OCI-LY7 (cell line): ENCODE data around the gene KPTN. TPM values are rescaled to one million over a fixed set of nuclear protein-coding genes. Genes with fewer than 3 reads are reported as not detected.

Experiments
- BruUV-seq: library from RNA; stranded (reverse); fragments of 400-500 nt; replicated peaks from 2 replicates; lab custom pipeline; 2021; lab: Mats Ljungman, UMichigan
- CTCF ChIA-PET: fragments of 300-600 bp; sonication (Branson Sonifier 250); formaldehyde crosslinking; loops from one replicate; lab custom pipeline; 2022; ENCODE audit warnings: antibody characterized with exemption; ENCODE audit not compliant: unreplicated experiment; lab: Charles Lee
- POLR2A ChIA-PET: fragments of 300-600 bp; sonication (Branson Sonifier 250); formaldehyde crosslinking; loops from one replicate; lab custom pipeline; 2022; ENCODE audit warnings: antibody characterized with exemption; lab: Charles Lee
- DNase-seq: peaks from one replicate; pipeline ENCODE4 v3.0.0-alpha.2; 2015; ENCODE audit warnings: low spot score
- H2AFZ ChIP-seq: fragments of 200-600 bp; sonication (generic), shearing (Covaris generic); 2 replicates; pipeline ENCODE4 v1.6.1; 2014; ENCODE audit warnings: mild to moderate bottlenecking, antibody characterized with exemption, low read length, moderate library complexity
- H3K27ac ChIP-seq: fragments of 200-600 bp; sonication (generic); 2 replicates; pipeline ENCODE4 v1.5.1; 2014; ENCODE audit warnings: mixed run types, low read depth, mild to moderate bottlenecking, moderate library complexity, low read length, inconsistent platforms; ENCODE audit not compliant: poor library complexity, severe bottlenecking
- H3K36me3 ChIP-seq: fragments of 200-600 bp; sonication (generic); 2 replicates; pipeline ENCODE4 v1.6.1; 2014; ENCODE audit warnings: mild to moderate bottlenecking, antibody characterized with exemption, low read length, moderate library complexity, mixed read lengths; ENCODE audit not compliant: insufficient read depth
- H3K4me1 ChIP-seq: fragments of 200-600 bp; sonication (generic); 2 replicates; pipeline ENCODE4 v1.5.1; 2014; ENCODE audit warnings: mild to moderate bottlenecking, low read length; ENCODE audit not compliant: insufficient read depth, poor library complexity, severe bottlenecking
- H3K4me2 ChIP-seq: fragments of 200-600 bp; sonication (generic); 2 replicates; pipeline ENCODE4 v1.6.1; 2014; ENCODE audit warnings: mild to moderate bottlenecking, low read length
- H3K4me3 ChIP-seq: fragments of 200-600 bp; sonication (generic); 2 replicates; pipeline ENCODE4 v1.5.1; 2014; ENCODE audit warnings: mild to moderate bottlenecking, low read depth, low read length; ENCODE audit not compliant: poor library complexity, severe bottlenecking
- H3K79me2 ChIP-seq: fragments of 200-600 bp; sonication (generic); 2 replicates; pipeline ENCODE4 v1.6.1; 2016; ENCODE audit warnings: low read depth, mild to moderate bottlenecking, low read length, moderate library complexity, mixed read lengths; ENCODE audit not compliant: insufficient read depth
- H3K9me2 ChIP-seq: fragments of 200-600 bp; sonication (generic); 2 replicates; pipeline ENCODE4 v1.6.1; 2016; ENCODE audit warnings: mild to moderate bottlenecking, low read length, mixed read lengths; ENCODE audit not compliant: insufficient read depth
- H3K9me3 ChIP-seq: fragments of 200-600 bp; sonication (generic); 2 replicates; pipeline ENCODE4 v1.6.1; 2014; ENCODE audit warnings: mild to moderate bottlenecking, mixed run types, low read length, mixed read lengths
- H4K20me1 ChIP-seq: fragments of 200-600 bp; sonication (generic); 2 replicates; pipeline ENCODE4 v1.6.1; 2014; ENCODE audit warnings: mild to moderate bottlenecking, antibody characterized with exemption, low read length, moderate library complexity, mixed read lengths; ENCODE audit not compliant: insufficient read depth
- EZH2phosphoT487 ChIP-seq: fragments of 200-600 bp; sonication (generic); IDR thresholded peaks from 2 replicates; pipeline ENCODE4 v1.6.1; 2018; ENCODE audit warnings: low read depth, borderline replicate concordance, mild to moderate bottlenecking, mixed run types, antibody characterized with exemption, low read length, moderate library complexity, mixed read lengths
- intact Hi-C: fragments of 100-400 bp; cut with micrococcal nuclease; formaldehyde crosslinking; loops from one replicate; pipeline ENCODE4 v1.10.0; 2022; ENCODE audit not compliant: unreplicated experiment
- total RNA-seq, 2 experiments: library from RNA; depleted of rRNA in 1 of 2; stranded (reverse); fragments of >200 nt in 1 of 2; shearing (Covaris generic) in 1 of 2; gene quantifications; 2 replicates each; pipeline ENCODE4 v1.2.3, GENCODE V29; 2014 to 2022
- TF ChIP-seq, protein P1 (sequence below): fragments of 200-600 bp; sonication (generic); conservative IDR thresholded peaks from 2 replicates; pipeline ENCODE4 v1.5.1; 2014; ENCODE audit warnings: mild to moderate bottlenecking, antibody characterized with exemption, low read length, moderate library complexity, mixed read lengths

KPTN gene
- total RNA-seq, 2 experiments from 2014 or later = 13.6 to 14.0 TPM

DNA sequence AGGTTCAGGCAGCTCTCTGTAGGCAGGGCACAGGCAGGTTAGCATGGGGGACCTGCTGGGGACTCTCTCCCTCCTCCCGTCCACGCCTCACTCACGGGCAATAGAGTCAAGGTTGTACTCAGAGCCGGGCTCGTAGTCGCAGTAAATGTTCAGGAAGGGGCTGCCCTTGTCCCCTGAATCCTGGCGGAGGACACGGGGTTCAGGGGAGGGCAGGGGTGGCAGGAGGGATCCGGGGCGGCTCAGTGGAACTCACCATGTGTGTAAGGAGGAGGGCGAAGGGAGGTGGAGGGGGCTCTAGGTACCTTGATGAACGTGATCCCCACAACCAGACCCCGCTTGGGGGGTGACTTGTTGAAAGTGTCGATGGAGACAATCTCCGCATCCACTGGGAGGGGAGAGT lies 819 bp downstream of the KPTN start:
- Histone ChIP-seq H3K27ac (no peak overlapping the region), H3K4me1 (peaks cover 38% of the 10 kb centered on the region), H3K36me3 (peaks cover 7% of the 10 kb centered on the region), H3K9me2 (no peaks in the 10 kb centered on the region), H4K20me1 (no peaks in the 10 kb centered on the region), H3K79me2 (no peaks in the 10 kb centered on the region; the same call in 1 of the 2 replicates), H3K4me3 (peak overlapping the region; percentile 77), H3K9me3 (no peaks in the 10 kb centered on the region), H2AFZ (no peak overlapping the region), H3K4me2 (peak overlapping the region; percentile 96)
- no peak for DNase-seq
- POLR2A ChIA-PET = interaction anchor here (0.6 kb wide), 2 partner anchors 117 to 365 kb away, joined by 3 read pairs; no protein-coding TSS in a partner anchor
- CTCF ChIA-PET = interaction anchor here (1.0 kb wide), 1 partner anchor 123 kb away, joined by 3 read pairs; no protein-coding TSS in a partner anchor
- BruUV-seq = no TSS peak
- TF ChIP-seq, protein P1, sequence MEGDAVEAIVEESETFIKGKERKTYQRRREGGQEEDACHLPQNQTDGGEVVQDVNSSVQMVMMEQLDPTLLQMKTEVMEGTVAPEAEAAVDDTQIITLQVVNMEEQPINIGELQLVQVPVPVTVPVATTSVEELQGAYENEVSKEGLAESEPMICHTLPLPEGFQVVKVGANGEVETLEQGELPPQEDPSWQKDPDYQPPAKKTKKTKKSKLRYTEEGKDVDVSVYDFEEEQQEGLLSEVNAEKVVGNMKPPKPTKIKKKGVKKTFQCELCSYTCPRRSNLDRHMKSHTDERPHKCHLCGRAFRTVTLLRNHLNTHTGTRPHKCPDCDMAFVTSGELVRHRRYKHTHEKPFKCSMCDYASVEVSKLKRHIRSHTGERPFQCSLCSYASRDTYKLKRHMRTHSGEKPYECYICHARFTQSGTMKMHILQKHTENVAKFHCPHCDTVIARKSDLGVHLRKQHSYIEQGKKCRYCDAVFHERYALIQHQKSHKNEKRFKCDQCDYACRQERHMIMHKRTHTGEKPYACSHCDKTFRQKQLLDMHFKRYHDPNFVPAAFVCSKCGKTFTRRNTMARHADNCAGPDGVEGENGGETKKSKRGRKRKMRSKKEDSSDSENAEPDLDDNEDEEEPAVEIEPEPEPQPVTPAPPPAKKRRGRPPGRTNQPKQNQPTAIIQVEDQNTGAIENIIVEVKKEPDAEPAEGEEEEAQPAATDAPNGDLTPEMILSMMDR = no peak
- no peak for TF ChIP-seq EZH2phosphoT487
- intact Hi-C loops = loop anchor here (2.0 to 10.0 kb wide), 2 partner anchors 78 to 122 kb away; partner anchors contain the start of gene BICRA

GRCh38 chr19:47481460-47482052 lies 2.5 kb downstream of the KPTN start:
- no peak for DNase-seq
- Histone ChIP-seq H3K27ac (no peak overlapping the region), H3K4me2 (no peak overlapping the region), H3K4me1 (peaks cover 22% of the 10 kb centered on the region), H3K9me3 (no peaks in the 10 kb centered on the region), H3K79me2 (no peaks in the 10 kb centered on the region; the same call in 1 of the 2 replicates), H3K36me3 (peaks cover 7% of the 10 kb centered on the region), H3K4me3 (no peak overlapping the region), H2AFZ (no peak overlapping the region), H4K20me1 (no peaks in the 10 kb centered on the region), H3K9me2 (no peaks in the 10 kb centered on the region)
- intact Hi-C loops = loop anchor here (2.0 to 10.0 kb wide), 2 partner anchors 79 to 123 kb away; partner anchors contain the start of gene BICRA
- ChIA-PET CTCF (no interaction called here), POLR2A (no interaction called here)
- TF ChIP-seq, protein P1 = no peak
- no peak for TF ChIP-seq EZH2phosphoT487
- BruUV-seq = no TSS peak

- peaks cover 13% of the 10 kb centered on the region for H3K4me1 ChIP-seq
- no peak overlapping the region for H2AFZ ChIP-seq
- DNase-seq = no peak
- POLR2A ChIA-PET = no interaction called here
- TF ChIP-seq, protein P1 = no peak
- TF ChIP-seq EZH2phosphoT487 = no peak
- no peak overlapping the region for H3K4me2 ChIP-seq
- no peak overlapping the region for H3K27ac ChIP-seq
- BruUV-seq = no TSS peak
- H3K9me2 ChIP-seq = no peaks in the 10 kb centered on the region
- H3K9me3 ChIP-seq = no peaks in the 10 kb centered on the region
- H3K79me2 ChIP-seq = no peaks in the 10 kb centered on the region; the same call in 1 of the 2 replicates
- intact Hi-C loops = loop anchor here (10.0 kb wide), 1 partner anchor 124 kb away; the partner anchor contains the start of gene BICRA
- no peaks in the 10 kb centered on the region for H4K20me1 ChIP-seq
- CTCF ChIA-PET = no interaction called here
- no peak overlapping the region for H3K4me3 ChIP-seq
- H3K36me3 ChIP-seq = peaks cover 4% of the 10 kb centered on the region
Observed at GRCh38 chr19:47480658-47481057, 3.4 kb downstream of the KPTN start.
